H1 (cell line): ENCODE data around the gene INPP4B. TPM values are rescaled to one million over a fixed set of nuclear protein-coding genes. Genes with fewer than 3 reads are reported as not detected.

Experiments
- CTCF ChIA-PET: fragments of 300-600 bp; sonication (Branson Sonifier 250); formaldehyde crosslinking; loops from one replicate; lab custom pipeline; 2021; ENCODE audit not compliant: partially characterized antibody; lab: Charles Lee
- POLR2A ChIA-PET: fragments of 300-600 bp; sonication (Branson Sonifier 250); formaldehyde crosslinking; loops from one replicate; lab custom pipeline; 2021; ENCODE audit warnings: inconsistent platforms; ENCODE audit not compliant: partially characterized antibody; lab: Charles Lee
- DNase-seq, 2 experiments: peaks; one replicate each; pipeline versions ENCODE4 v3.0.0 to v3.0.0-alpha.2; 2010 to 2022; ENCODE audit warnings: low spot score in 2 of 2, low read depth in 1 of 2, mixed read lengths in 1 of 2
- FAIRE-seq: peaks from 2 replicates; lab custom pipeline; 2011; peaks lifted over from hg19 to GRCh38; lab: Jason Lieb, UNC
- H2AFZ ChIP-seq: 2 replicates; pipeline ENCODE4 v1.8.1; 2012; ENCODE audit warnings: low read length, inconsistent platforms
- H2AK5ac ChIP-seq: 2 replicates; pipeline ENCODE4 v1.6.1; 2013; ENCODE audit warnings: low read depth, low read length
- H2BK120ac ChIP-seq: replicated peaks from 2 replicates; pipeline ENCODE3; 2013; ENCODE audit warnings: low read depth, low read length, inconsistent platforms
- H2BK12ac ChIP-seq: 2 replicates; pipeline ENCODE4 v1.6.1; 2013; ENCODE audit warnings: low read depth, low read length
- H2BK15ac ChIP-seq: 2 replicates; pipeline ENCODE4 v1.6.1; 2013; ENCODE audit warnings: low read length
- H2BK20ac ChIP-seq: 2 replicates; pipeline ENCODE4 v1.6.1; 2013; ENCODE audit warnings: low read length
- H2BK5ac ChIP-seq: 2 replicates; pipeline ENCODE4 v1.6.1; 2013; ENCODE audit warnings: low read depth, low read length
- H3K14ac ChIP-seq: 2 replicates; pipeline ENCODE4 v1.6.1; 2013; ENCODE audit warnings: inconsistent platforms; ENCODE audit not compliant: insufficient read length
- H3K18ac ChIP-seq: 2 replicates; pipeline ENCODE4 v1.6.1; 2013; ENCODE audit warnings: low read length; ENCODE audit errors: extremely low read depth
- H3K23ac ChIP-seq: 2 replicates; pipeline ENCODE4 v1.6.1; 2013; ENCODE audit warnings: inconsistent platforms; ENCODE audit not compliant: insufficient read length
- H3K23me2 ChIP-seq: 2 replicates; pipeline ENCODE4 v1.6.1; 2013; ENCODE audit warnings: low read depth, low read length
- H3K27ac ChIP-seq: 2 replicates; pipeline ENCODE4 v1.6.1; 2011; ENCODE audit warnings: low read depth, low read length, inconsistent platforms
- H3K27me3 ChIP-seq, 4 experiments: replicated peaks in 1 of 4; 1 replicate in 1 of 4; 2 replicates in 3 of 4; pipeline versions ENCODE4 v1.6.1 to v1.8.1; 2011 to 2013; ENCODE audit warnings: low read length in 3 of 4, mild to moderate bottlenecking in 3 of 4, inconsistent platforms in 2 of 4, mixed read lengths in 2 of 4, moderate library complexity in 1 of 4; ENCODE audit not compliant: control insufficient read depth in 3 of 4, insufficient read depth in 3 of 4; ENCODE audit errors: extremely low read depth in 1 of 4
- H3K36me3 ChIP-seq, 4 experiments: 2 replicates each; pipeline versions ENCODE4 v1.6.1 to v1.8.1; 2011 to 2013; ENCODE audit warnings: mild to moderate bottlenecking in 4 of 4, low read length in 3 of 4, moderate library complexity in 2 of 4, control low read depth in 1 of 4, inconsistent platforms in 1 of 4; ENCODE audit not compliant: insufficient read depth in 4 of 4, control insufficient read depth in 2 of 4
- H3K4ac ChIP-seq: replicated peaks from 2 replicates; pipeline ENCODE3; 2013; ENCODE audit warnings: low read length, low read depth, mixed read lengths, inconsistent platforms; ENCODE audit not compliant: insufficient read length
- H3K4me1 ChIP-seq, 4 experiments: replicated peaks in 1 of 4; 1 replicate in 1 of 4; 2 replicates in 3 of 4; pipeline versions ENCODE4 v1.6.1 to v1.8.1; 2011 to 2013; ENCODE audit warnings: low read length in 3 of 4, inconsistent platforms in 2 of 4, mixed read lengths in 1 of 4; ENCODE audit not compliant: insufficient read depth in 4 of 4, control insufficient read depth in 3 of 4
- H3K4me2 ChIP-seq, 2 experiments: 2 replicates each; pipeline versions ENCODE4 v1.6.1 to v1.8.1; 2011 to 2013; ENCODE audit warnings: low read depth in 2 of 2, low read length in 2 of 2, control low read depth in 1 of 2, inconsistent platforms in 1 of 2, mild to moderate bottlenecking in 1 of 2; ENCODE audit not compliant: insufficient read depth in 1 of 2
- H3K4me3 ChIP-seq, 4 experiments: fragments of 200-600, 300-600 bp in 1 of 4; sonication (generic), shearing (Covaris generic), sonication (Bioruptor Twin) in 1 of 4; 2 replicates each; pipeline versions ENCODE4 v1.5.1 to v1.8.1; 2011 to 2016; ENCODE audit warnings: low read length in 4 of 4, low read depth in 3 of 4, control low read depth in 2 of 4, inconsistent platforms in 2 of 4, mild to moderate bottlenecking in 2 of 4, mixed read lengths in 1 of 4, moderate library complexity in 1 of 4; ENCODE audit not compliant: insufficient read depth in 2 of 4; ENCODE audit errors: extremely low read depth in 1 of 4
- H3K56ac ChIP-seq: replicated peaks from 2 replicates; pipeline ENCODE3; 2013; ENCODE audit warnings: low read depth, mild to moderate bottlenecking, mixed read lengths, low read length, inconsistent platforms; ENCODE audit not compliant: insufficient read length
- H3K79me1 ChIP-seq: 2 replicates; pipeline ENCODE4 v1.6.1; 2013; ENCODE audit warnings: low read depth, low read length, control low read depth
- H3K79me2 ChIP-seq, 2 experiments: 2 replicates each; pipeline versions ENCODE4 v1.6.1 to v1.8.1; 2012 to 2013; ENCODE audit warnings: low read length in 2 of 2, mild to moderate bottlenecking in 2 of 2, inconsistent platforms in 1 of 2; ENCODE audit not compliant: insufficient read depth in 2 of 2, control insufficient read depth in 1 of 2
- H3K9ac ChIP-seq, 4 experiments: replicated peaks in 1 of 4; 1 replicate in 1 of 4; 2 replicates in 3 of 4; pipeline versions ENCODE4 v1.6.1 to v1.8.1; 2011 to 2013; ENCODE audit warnings: low read depth in 3 of 4, low read length in 3 of 4, control low read depth in 2 of 4, mild to moderate bottlenecking in 2 of 4, moderate library complexity in 2 of 4, inconsistent platforms in 1 of 4; ENCODE audit errors: extremely low read depth in 1 of 4
- H3K9me3 ChIP-seq, 2 experiments: 2 replicates each; pipeline versions ENCODE4 v1.6.1 to v1.8.1; 2012 to 2013; ENCODE audit warnings: mild to moderate bottlenecking in 2 of 2, moderate library complexity in 2 of 2, control low read depth in 1 of 2, inconsistent platforms in 1 of 2, low read depth in 1 of 2, low read length in 1 of 2, mixed read lengths in 1 of 2; ENCODE audit not compliant: insufficient read depth in 2 of 2
- H4K20me1 ChIP-seq, 2 experiments: replicated peaks in 1 of 2; 2 replicates each; pipeline versions ENCODE3 to v1.8.1; 2011 to 2013; ENCODE audit warnings: inconsistent platforms in 2 of 2, low read length in 2 of 2, mild to moderate bottlenecking in 1 of 2; ENCODE audit not compliant: insufficient read depth in 2 of 2, control insufficient read depth in 1 of 2
- H4K5ac ChIP-seq: 2 replicates; pipeline ENCODE4 v1.6.1; 2013; ENCODE audit warnings: low read length, low read depth, mixed read lengths, inconsistent platforms; ENCODE audit not compliant: insufficient read length
- H4K8ac ChIP-seq: 2 replicates; pipeline ENCODE4 v1.8.0; 2013; ENCODE audit warnings: mild to moderate bottlenecking, moderate library complexity, low read length, inconsistent platforms; ENCODE audit not compliant: insufficient read depth; ENCODE audit errors: extremely low read depth
- H4K91ac ChIP-seq: replicated peaks from 2 replicates; pipeline ENCODE3; 2013; ENCODE audit warnings: low read length, mixed read lengths, inconsistent platforms; ENCODE audit not compliant: insufficient read length
- BRCA1 ChIP-seq: IDR thresholded peaks from 2 replicates; pipeline ENCODE4 v1.6.1; 2012; ENCODE audit warnings: low read depth, low read length, improper control_type of control experiment
- CHD2 ChIP-seq: IDR thresholded peaks from 2 replicates; pipeline ENCODE4 v1.6.1; 2012; ENCODE audit warnings: low read length, improper control_type of control experiment
- EGR1 ChIP-seq: IDR thresholded peaks from 2 replicates; pipeline ENCODE4 v1.6.1; 2011; ENCODE audit warnings: low read depth, low read length, borderline replicate concordance
- WGBS, 2 experiments: shearing (Covaris generic) in 1 of 2; methylation state at CpG; one replicate each; pipeline versions ENCODE4 v1.1.6 to v1.1.7; 2013 to 2015; ENCODE audit warnings: low lambda C conversion rate in 2 of 2, mixed read lengths in 2 of 2, inconsistent platforms in 1 of 2, low coverage in 1 of 2, missing lambda C conversion rate in 1 of 2; ENCODE audit not compliant: insufficient replicate concordance in 2 of 2, insufficient coverage in 1 of 2, insufficient read length in 1 of 2; ENCODE audit errors: extremely low coverage in 1 of 2, missing lambda C conversion rate in 1 of 2; 5-methylcytosine and 5-hydroxymethylcytosine counted together
- polyA plus RNA-seq, 7 experiments: library from polyadenylated mRNA; depleted of rRNA in 3 of 7; stranded (reverse) in 5 of 7; unstranded in 2 of 7; fragments of >200 nt in 5 of 7; fragments of 200-250 nt in 2 of 7; gene quantifications; 1 replicate in 5 of 7; 2 replicates in 1 of 7; 4 replicates in 1 of 7; pipeline versions ENCODE4 v1.2.1 to v1.2.3, GENCODE V29; 2011 to 2013; ENCODE audit warnings: missing spikeins in 2 of 7, mixed read lengths in 2 of 7
- total RNA-seq: library from RNA; stranded (reverse); fragmentation: NEBNext Ultra II Directional; extraction: Animal tissue kit (Norgen Biotek cat#: 25700); gene quantifications from 2 replicates; pipeline ENCODE4 v1.2.1, GENCODE V29; 2021

The INPP4B gene
- total and polyA plus RNA-seq, 2 of the 8 experiments (the other 6 are each of a cell fraction or from before 2014, with no cell fraction given), result 0.11 to 0.54 TPM

DNA sequence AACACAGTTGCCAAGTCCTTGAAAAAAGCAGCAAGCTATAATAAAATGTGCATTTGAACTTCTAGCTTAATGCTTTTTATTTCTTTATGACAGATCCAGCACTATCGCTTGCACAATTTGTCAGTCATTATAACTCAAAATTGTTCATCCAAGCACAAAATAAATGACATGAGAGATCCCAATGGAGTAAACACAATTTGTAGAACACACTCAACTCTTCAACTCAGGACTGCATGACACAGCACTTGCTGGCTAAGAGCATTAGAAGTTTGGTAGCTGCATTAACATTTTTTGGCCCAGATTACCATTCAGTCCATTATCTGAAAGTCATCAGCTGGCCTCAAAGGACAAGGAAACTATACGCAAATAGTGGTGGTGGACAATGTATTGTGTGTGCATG, 530.1 kb downstream of the INPP4B start:
- no peak overlapping the region for H2BK5ac ChIP-seq
- no peak for TF ChIP-seq EGR1
- TF ChIP-seq CHD2, result no peak
- TF ChIP-seq BRCA1, result no peak
- TF ChIP-seq, all 59 proteins: peak for 0
- Histone ChIP-seq H3K23ac (no peak overlapping the region), H3K4ac (no peak overlapping the region), H3K9me3 (no peaks in the 10 kb centered on the region), H4K20me1 (no peaks in the 10 kb centered on the region), H2AFZ (no peak overlapping the region), H3K79me2 (no peaks in the 10 kb centered on the region), H4K5ac (no peak overlapping the region), H2BK20ac (no peak overlapping the region), H3K4me2 (no peak overlapping the region), H3K9ac (no peak overlapping the region), H4K8ac (no peak overlapping the region), H2AK5ac (no peak overlapping the region), H3K27me3 (no peaks in the 10 kb centered on the region), H2BK120ac (no peak overlapping the region), H3K18ac (no peak overlapping the region), H2BK15ac (no peak overlapping the region), H3K4me3 (no peak overlapping the region), H4K91ac (no peak overlapping the region), H3K36me3 (no peaks in the 10 kb centered on the region), H3K4me1 (no peaks in the 10 kb centered on the region), H3K23me2 (no peaks in the 10 kb centered on the region), H3K79me1 (no peaks in the 10 kb centered on the region), H3K14ac (no peak overlapping the region), H2BK12ac (no peak overlapping the region), H3K27ac (no peak overlapping the region), H3K56ac (no peak overlapping the region)
- FAIRE-seq (no peak), DNase-seq (no peak)
- ChIA-PET POLR2A (no interaction called here), CTCF (interaction anchor here (1.7 kb wide), 1 partner anchor 33 kb away, joined by 7 read pairs; no protein-coding TSS in a partner anchor)
- WGBS, 2 experiments, result 92% methylated on average over 2 of the region's 2 CpGs; no CpG with 5 or more reads in 1 of the 2 experiments
